ENCODE results near the gene SSTR5.
"Not testable (repeated sequence)": the region's sequence is repeated elsewhere in the genome, so short reads cannot be mapped to it uniquely, and the experiment has no call there.

DNA sequence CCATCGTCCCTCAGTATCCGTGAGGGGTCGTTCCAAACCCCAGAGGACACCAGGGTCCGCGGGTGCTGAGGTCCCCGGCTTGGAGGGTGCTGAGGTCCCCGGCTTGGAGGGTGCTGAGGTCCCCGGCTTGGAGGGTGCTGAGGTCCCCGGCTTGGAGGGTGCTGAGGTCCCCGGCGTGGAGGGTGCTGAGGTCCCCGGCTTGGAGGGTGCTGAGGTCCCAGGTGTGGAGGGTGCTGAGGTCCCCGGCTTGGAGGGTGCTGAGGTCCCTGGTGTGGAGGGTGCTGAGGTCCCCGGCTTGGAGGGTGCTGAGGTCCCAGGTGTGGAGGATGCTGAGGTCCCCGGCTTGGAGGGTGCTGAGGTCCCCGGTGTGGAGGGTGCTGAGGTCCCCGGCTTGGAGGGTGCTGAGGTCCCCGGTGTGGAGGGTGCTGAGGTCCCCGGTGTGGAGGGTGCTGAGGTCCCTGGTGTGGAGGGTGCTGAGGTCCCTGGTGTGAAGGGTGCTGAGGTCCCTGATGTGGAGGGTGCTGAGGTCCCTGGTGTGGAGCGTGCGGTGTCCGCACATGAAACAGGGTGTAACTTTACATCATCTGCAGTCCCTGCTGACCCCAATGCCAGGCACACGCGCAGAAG lies 47.3 kb upstream of the SSTR5 start:
- TF ChIP-seq, protein P1, sequence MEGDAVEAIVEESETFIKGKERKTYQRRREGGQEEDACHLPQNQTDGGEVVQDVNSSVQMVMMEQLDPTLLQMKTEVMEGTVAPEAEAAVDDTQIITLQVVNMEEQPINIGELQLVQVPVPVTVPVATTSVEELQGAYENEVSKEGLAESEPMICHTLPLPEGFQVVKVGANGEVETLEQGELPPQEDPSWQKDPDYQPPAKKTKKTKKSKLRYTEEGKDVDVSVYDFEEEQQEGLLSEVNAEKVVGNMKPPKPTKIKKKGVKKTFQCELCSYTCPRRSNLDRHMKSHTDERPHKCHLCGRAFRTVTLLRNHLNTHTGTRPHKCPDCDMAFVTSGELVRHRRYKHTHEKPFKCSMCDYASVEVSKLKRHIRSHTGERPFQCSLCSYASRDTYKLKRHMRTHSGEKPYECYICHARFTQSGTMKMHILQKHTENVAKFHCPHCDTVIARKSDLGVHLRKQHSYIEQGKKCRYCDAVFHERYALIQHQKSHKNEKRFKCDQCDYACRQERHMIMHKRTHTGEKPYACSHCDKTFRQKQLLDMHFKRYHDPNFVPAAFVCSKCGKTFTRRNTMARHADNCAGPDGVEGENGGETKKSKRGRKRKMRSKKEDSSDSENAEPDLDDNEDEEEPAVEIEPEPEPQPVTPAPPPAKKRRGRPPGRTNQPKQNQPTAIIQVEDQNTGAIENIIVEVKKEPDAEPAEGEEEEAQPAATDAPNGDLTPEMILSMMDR (IDR thresholded peaks at IDR 0.05): not testable (repeated sequence)
- TF ChIP-seq POLR2A (IDR thresholded peaks at IDR 0.05): not testable (repeated sequence)

All from heart left ventricle (tissue), 13 donors.